K562 (cell line): ENCODE data around the gene ECM1. TPM values are rescaled to one million over a fixed set of nuclear protein-coding genes. Genes with fewer than 3 reads are reported as not detected.

Source experiments
- CTCF ChIP-seq, 3 experiments: IDR thresholded peaks in 2 of 3; conservative IDR thresholded peaks in 1 of 3; 2 replicates each; pipeline ENCODE4 v1.5.1; 2011 to 2012; ENCODE audit warnings: low read length in 3 of 3, mild to moderate bottlenecking in 3 of 3, control low read depth in 2 of 3, improper control_type of control experiment in 1 of 3, inconsistent platforms in 1 of 3, low read depth in 1 of 3, mixed read lengths in 1 of 3, moderate library complexity in 1 of 3; ENCODE audit not compliant: insufficient read depth in 2 of 3
- HDAC2 ChIP-seq: fragments of 450-650 bp; IDR thresholded peaks from 2 replicates; pipeline ENCODE4 v1.6.1; 2016; ENCODE audit warnings: mild to moderate bottlenecking
- RAD21 ChIP-seq, 2 experiments: fragments of 250-450 bp in 1 of 2; fragments of 450-650 bp in 1 of 2; sonication (Bioruptor Pico) in 1 of 2; formaldehyde crosslinking in 1 of 2; IDR thresholded peaks in 1 of 2; conservative IDR thresholded peaks in 1 of 2; 2 replicates each; pipeline versions ENCODE4 v1.4.0 to v1.8.0; 2020 to 2022; ENCODE audit warnings: mild to moderate bottlenecking in 2 of 2, moderate library complexity in 1 of 2
- SMARCA4 ChIP-seq: fragments of 450-650 bp; IDR thresholded peaks from 2 replicates; pipeline ENCODE4 v1.6.1; 2016
- polyA plus RNA-seq, 8 experiments: library from polyadenylated mRNA; depleted of rRNA in 4 of 8; stranded (reverse) in 5 of 8; unstranded in 3 of 8; fragments of >200 nt; fragmentation: Nextera tagmentation in 2 of 8; fragmentation: Illumina TruSeq in 1 of 8; extraction: Ambion mirVana in 2 of 8; extraction: Trizol in 1 of 8; gene quantifications; 2 replicates each; pipeline versions ENCODE4 v1.2.1 to v1.2.3, GENCODE V29; 2011 to 2014; ENCODE audit warnings: inconsistent platforms in 1 of 8, missing spikeins in 1 of 8
- total RNA-seq, 7 experiments: library from RNA; depleted of rRNA in 6 of 7; stranded (reverse); fragments of >200 nt in 6 of 7; fragmentation: Illumina TruSeq in 2 of 7; extraction: Trizol in 2 of 7; gene quantifications; 2 replicates each; pipeline versions ENCODE4 v1.2.1 to v1.2.3, GENCODE V29; 2011 to 2021; ENCODE audit warnings: low replicate concordance in 1 of 7
- TF ChIP-seq, protein P1 (sequence below): sonication (generic); formaldehyde crosslinking; IDR thresholded peaks from 2 replicates; pipeline ENCODE4 v1.8.0; 2022; ENCODE audit warnings: missing genetic modification reagents, mild to moderate bottlenecking, moderate library complexity, borderline replicate concordance
- TF ChIP-seq, protein P2 (sequence below): fragments of 450-650 bp; IDR thresholded peaks from 2 replicates; pipeline ENCODE4 v1.6.1; 2018; ENCODE audit not compliant: partially characterized antibody

ECM1 gene
- total and polyA plus RNA-seq, 9 of the 15 experiments (the other 6 are each of a cell fraction or from before 2014, with no cell fraction given): 6.6 to 52.2 (median 12.8) TPM

GRCh38 chr1:150537732-150538684 is 30.1 kb downstream of the ECM1 start (continued):
- TF ChIP-seq CTCF (IDR thresholded peaks at IDR 0.05 in 2 of 3, conservative IDR thresholded peaks at IDR 0.05 in 1 of 3; ENCODE audit: insufficient read depth in 2 of 3, low read depth in 1 of 3, low read length in 3 of 3) (peak; percentile 24 to 42 (median 38); a peak in 4 of 6 replicates), RAD21 (CRISPR knock-in tag; conservative IDR thresholded peaks at IDR 0.05 in 1 of 2, IDR thresholded peaks at IDR 0.05 in 1 of 2) (peak in 1 of 2 experiments; percentile 31; a peak in 1 of 4 replicates), HDAC2 (0 out of 2 replicates have a peak, but pooled peaks have one; percentile 31), SMARCA4 (0 out of 2 replicates have a peak, but pooled peaks have one; percentile 11)
- TF ChIP-seq, protein P1, sequence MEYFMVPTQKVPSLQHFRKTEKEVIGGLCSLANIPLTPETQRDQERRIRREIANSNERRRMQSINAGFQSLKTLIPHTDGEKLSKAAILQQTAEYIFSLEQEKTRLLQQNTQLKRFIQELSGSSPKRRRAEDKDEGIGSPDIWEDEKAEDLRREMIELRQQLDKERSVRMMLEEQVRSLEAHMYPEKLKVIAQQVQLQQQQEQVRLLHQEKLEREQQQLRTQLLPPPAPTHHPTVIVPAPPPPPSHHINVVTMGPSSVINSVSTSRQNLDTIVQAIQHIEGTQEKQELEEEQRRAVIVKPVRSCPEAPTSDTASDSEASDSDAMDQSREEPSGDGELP: 0 out of 2 replicates have a peak, but pooled peaks have one; percentile 5
- TF ChIP-seq, protein P2, sequence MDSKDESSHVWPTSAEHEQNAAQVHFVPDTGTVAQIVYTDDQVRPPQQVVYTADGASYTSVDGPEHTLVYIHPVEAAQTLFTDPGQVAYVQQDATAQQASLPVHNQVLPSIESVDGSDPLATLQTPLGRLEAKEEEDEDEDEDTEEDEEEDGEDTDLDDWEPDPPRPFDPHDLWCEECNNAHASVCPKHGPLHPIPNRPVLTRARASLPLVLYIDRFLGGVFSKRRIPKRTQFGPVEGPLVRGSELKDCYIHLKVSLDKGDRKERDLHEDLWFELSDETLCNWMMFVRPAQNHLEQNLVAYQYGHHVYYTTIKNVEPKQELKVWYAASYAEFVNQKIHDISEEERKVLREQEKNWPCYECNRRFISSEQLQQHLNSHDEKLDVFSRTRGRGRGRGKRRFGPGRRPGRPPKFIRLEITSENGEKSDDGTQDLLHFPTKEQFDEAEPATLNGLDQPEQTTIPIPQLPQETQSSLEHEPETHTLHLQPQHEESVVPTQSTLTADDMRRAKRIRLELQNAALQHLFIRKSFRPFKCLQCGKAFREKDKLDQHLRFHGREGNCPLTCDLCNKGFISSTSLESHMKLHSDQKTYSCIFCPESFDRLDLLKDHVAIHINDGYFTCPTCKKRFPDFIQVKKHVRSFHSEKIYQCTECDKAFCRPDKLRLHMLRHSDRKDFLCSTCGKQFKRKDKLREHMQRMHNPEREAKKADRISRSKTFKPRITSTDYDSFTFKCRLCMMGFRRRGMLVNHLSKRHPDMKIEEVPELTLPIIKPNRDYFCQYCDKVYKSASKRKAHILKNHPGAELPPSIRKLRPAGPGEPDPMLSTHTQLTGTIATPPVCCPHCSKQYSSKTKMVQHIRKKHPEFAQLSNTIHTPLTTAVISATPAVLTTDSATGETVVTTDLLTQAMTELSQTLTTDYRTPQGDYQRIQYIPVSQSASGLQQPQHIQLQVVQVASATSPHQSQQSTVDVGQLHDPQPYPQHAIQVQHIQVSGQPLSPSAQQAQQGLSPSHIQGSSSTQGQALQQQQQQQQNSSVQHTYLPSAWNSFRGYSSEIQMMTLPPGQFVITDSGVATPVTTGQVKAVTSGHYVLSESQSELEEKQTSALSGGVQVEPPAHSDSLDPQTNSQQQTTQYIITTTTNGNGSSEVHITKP: peak; percentile 41
- TF ChIP-seq, all 486 proteins: peak for 10
